Mesenchymal stem cell (in vitro differentiated cells and primary cell): ENCODE results near the gene GAP43.

ENCODE experiments used
- DNase-seq: peaks from one replicate; pipeline ENCODE4 v3.0.0-alpha.2; 2013
- H2AFZ ChIP-seq: one replicate; pipeline ENCODE4 v1.6.1; 2013; ENCODE audit warnings: low read depth, mild to moderate bottlenecking, control low read depth, inconsistent platforms, low read length, moderate library complexity
- H2AK5ac ChIP-seq: 2 replicates; pipeline ENCODE4 v1.6.1; 2013; ENCODE audit warnings: low read length, moderate library complexity, mild to moderate bottlenecking, inconsistent platforms; ENCODE audit not compliant: severe bottlenecking
- H2BK120ac ChIP-seq: one replicate; pipeline ENCODE4 v1.6.1; 2013; ENCODE audit warnings: low read depth, mild to moderate bottlenecking, inconsistent platforms, low read length, moderate library complexity
- H2BK12ac ChIP-seq, 2 experiments: one replicate each; pipeline ENCODE4 v1.6.1; 2013; ENCODE audit warnings: inconsistent platforms in 2 of 2, low read length in 2 of 2, mild to moderate bottlenecking in 2 of 2, moderate library complexity in 2 of 2, control low read depth in 1 of 2
- H2BK15ac ChIP-seq: one replicate; pipeline ENCODE4 v1.6.1; 2013; ENCODE audit warnings: mild to moderate bottlenecking, low read depth, inconsistent platforms; ENCODE audit not compliant: poor library complexity, severe bottlenecking
- H2BK5ac ChIP-seq: 2 replicates; pipeline ENCODE4 v1.6.1; 2013; ENCODE audit warnings: low read depth, mild to moderate bottlenecking, low read length, control low read depth, inconsistent platforms; ENCODE audit not compliant: poor library complexity, severe bottlenecking
- H3K14ac ChIP-seq, 2 experiments: one replicate each; pipeline ENCODE4 v1.6.1; 2013; ENCODE audit warnings: inconsistent platforms in 2 of 2, low read length in 2 of 2, control low read depth in 1 of 2, mild to moderate bottlenecking in 1 of 2, moderate library complexity in 1 of 2
- H3K18ac ChIP-seq, 2 experiments: one replicate each; pipeline ENCODE4 v1.6.1; 2013; ENCODE audit warnings: inconsistent platforms in 2 of 2, low read length in 2 of 2, control low read depth in 1 of 2, low read depth in 1 of 2, mild to moderate bottlenecking in 1 of 2
- H3K23ac ChIP-seq, 2 experiments: one replicate each; pipeline ENCODE4 v1.6.1; 2013; ENCODE audit warnings: inconsistent platforms in 2 of 2, low read length in 2 of 2, mild to moderate bottlenecking in 2 of 2, moderate library complexity in 2 of 2, control low read depth in 1 of 2
- H3K27ac ChIP-seq: 2 replicates; pipeline ENCODE4 v1.5.1; 2013; ENCODE audit warnings: mild to moderate bottlenecking, moderate library complexity, low read length, control low read depth, inconsistent platforms; ENCODE audit not compliant: poor library complexity, severe bottlenecking
- H3K27me3 ChIP-seq, 2 experiments: 2 replicates each; pipeline versions ENCODE4 v1.6.1 to v1.7.0; 2013; ENCODE audit warnings: low read length in 2 of 2, mild to moderate bottlenecking in 2 of 2, moderate library complexity in 2 of 2, control low read depth in 1 of 2, inconsistent platforms in 1 of 2; ENCODE audit not compliant: control insufficient read depth in 1 of 2, insufficient read depth in 1 of 2
- H3K36me3 ChIP-seq, 2 experiments: 2 replicates each; pipeline versions ENCODE4 v1.6.1 to v1.7.0; 2013; ENCODE audit warnings: low read length in 2 of 2, control low read depth in 1 of 2, inconsistent platforms in 1 of 2, low read depth in 1 of 2, mild to moderate bottlenecking in 1 of 2; ENCODE audit not compliant: insufficient read depth in 2 of 2, control insufficient read depth in 1 of 2
- H3K4ac ChIP-seq, 2 experiments: one replicate each; pipeline ENCODE4 v1.6.1; 2013; ENCODE audit warnings: inconsistent platforms in 2 of 2, low read length in 2 of 2, mild to moderate bottlenecking in 2 of 2, moderate library complexity in 2 of 2, control low read depth in 1 of 2, low read depth in 1 of 2
- H3K4me1 ChIP-seq: 2 replicates; pipeline ENCODE4 v1.6.1; 2013; ENCODE audit warnings: low read depth, low read length, control low read depth; ENCODE audit not compliant: control insufficient read depth, insufficient read depth
- H3K4me2 ChIP-seq: 2 replicates; pipeline ENCODE4 v1.6.1; 2013; ENCODE audit warnings: low read length, mild to moderate bottlenecking, inconsistent platforms; ENCODE audit not compliant: poor library complexity, severe bottlenecking
- H3K4me3 ChIP-seq, 2 experiments: 2 replicates each; pipeline versions ENCODE4 v1.5.1 to v1.7.0; 2013; ENCODE audit warnings: low read length in 2 of 2, mild to moderate bottlenecking in 2 of 2, control low read depth in 1 of 2, low read depth in 1 of 2; ENCODE audit not compliant: insufficient read depth in 1 of 2
- H3K79me1 ChIP-seq: replicated peaks from 2 replicates; pipeline ENCODE4 v1.6.1; 2013; ENCODE audit warnings: mild to moderate bottlenecking, control low read depth, low read length, inconsistent platforms; ENCODE audit not compliant: poor library complexity, severe bottlenecking
- H3K9ac ChIP-seq: 2 replicates; pipeline ENCODE4 v1.7.0; 2013; ENCODE audit warnings: mild to moderate bottlenecking, low read length, moderate library complexity
- H3K9me3 ChIP-seq: 2 replicates; pipeline ENCODE4 v1.7.0; 2013; ENCODE audit warnings: mild to moderate bottlenecking, low read length; ENCODE audit not compliant: control insufficient read depth
- H4K8ac ChIP-seq: one replicate; pipeline ENCODE4 v1.6.1; 2013; ENCODE audit warnings: inconsistent platforms, mild to moderate bottlenecking, low read length, moderate library complexity
- H4K91ac ChIP-seq: one replicate; pipeline ENCODE4 v1.6.1; 2013; ENCODE audit warnings: mild to moderate bottlenecking, low read length, inconsistent platforms
- WGBS: methylation state at CpG from one replicate; pipeline ENCODE4 v1.1.7; 2013; ENCODE audit warnings: mixed read lengths; 5-methylcytosine and 5-hydroxymethylcytosine counted together

GAP43 gene

DNA sequence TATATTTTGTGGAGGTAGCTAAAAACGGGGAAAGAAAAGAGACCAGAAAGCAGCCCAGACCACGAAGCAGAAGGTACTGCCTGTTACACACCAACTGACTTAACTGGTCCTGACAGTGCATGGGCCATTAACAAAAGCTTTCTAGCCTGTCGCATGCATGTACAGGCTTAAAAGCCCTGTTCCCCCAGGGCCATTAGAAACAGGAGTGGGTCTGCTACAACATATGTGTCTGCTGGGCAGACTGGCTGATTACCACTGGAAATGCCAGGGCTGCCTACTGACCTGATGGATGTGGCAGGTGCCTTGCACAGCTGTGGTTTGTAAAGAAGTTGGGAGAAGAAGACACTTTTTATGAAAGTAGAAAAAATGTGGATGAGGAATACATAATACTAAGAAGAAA is 137.4 kb downstream of the GAP43 start:
- Histone ChIP-seq H2BK5ac (no peak overlapping the region), H3K14ac (no peak overlapping the region), H2BK120ac (no peak overlapping the region), H3K9ac (no peak overlapping the region), H3K4ac (no peak overlapping the region), H3K79me1 (no peaks in the 10 kb centered on the region), H3K36me3 (no peaks in the 10 kb centered on the region), H2BK15ac (no peak overlapping the region), H2AK5ac (no peak overlapping the region), H2AFZ (peak overlapping the region; percentile 14), H3K4me2 (no peak overlapping the region), H3K4me3 (no peak overlapping the region), H4K8ac (no peak overlapping the region), H3K18ac (no peak overlapping the region), H2BK12ac (no peak overlapping the region), H3K27me3 (peaks cover 0 to 5% of the 10 kb centered on the region in 2 experiments), H3K23ac (no peak overlapping the region), H3K27ac (no peak overlapping the region), H4K91ac (no peak overlapping the region), H3K9me3 (no peaks in the 10 kb centered on the region), H3K4me1 (peaks cover 2% of the 10 kb centered on the region)
- DNase-seq = no peak
- 92% methylated on average over 3 of the region's 3 CpGs for WGBS

DNA sequence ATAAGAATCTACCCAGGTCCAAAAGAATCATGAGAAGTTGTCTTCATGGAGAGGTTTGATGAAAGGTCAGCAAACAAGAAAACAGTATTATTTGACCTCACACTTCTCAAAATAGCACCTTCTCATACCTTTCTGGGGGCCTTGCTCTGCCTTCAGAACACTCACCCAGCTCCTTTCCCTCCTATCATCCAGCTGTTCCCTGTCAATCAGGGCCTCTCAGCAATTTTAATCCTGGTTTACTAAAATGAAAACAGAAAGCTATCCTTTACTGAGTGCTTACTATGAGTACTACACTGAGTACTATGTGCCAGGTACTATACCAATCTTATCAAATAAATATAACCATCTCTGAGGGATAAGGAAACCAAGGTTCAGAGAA is 138.6 kb downstream of the GAP43 start:
- H3K4ac ChIP-seq = no peak overlapping the region
- no peak overlapping the region for H2BK15ac ChIP-seq
- H3K4me2 ChIP-seq = no peak overlapping the region
- no peak overlapping the region for H2AFZ ChIP-seq
- no peak overlapping the region for H4K91ac ChIP-seq
- no peaks in the 10 kb centered on the region for H3K79me1 ChIP-seq
- H3K4me1 ChIP-seq = peaks cover 2% of the 10 kb centered on the region
- H3K18ac ChIP-seq = no peak overlapping the region
- H3K27ac ChIP-seq = no peak overlapping the region
- no peak overlapping the region for H3K4me3 ChIP-seq
- H3K9ac ChIP-seq = no peak overlapping the region
- no peak overlapping the region for H3K14ac ChIP-seq
- no peak overlapping the region for H2AK5ac ChIP-seq
- no peaks in the 10 kb centered on the region for H3K36me3 ChIP-seq
- H2BK12ac ChIP-seq = no peak overlapping the region
- no peak overlapping the region for H3K23ac ChIP-seq
- H4K8ac ChIP-seq = no peak overlapping the region
- H2BK5ac ChIP-seq = no peak overlapping the region
- no peak overlapping the region for H2BK120ac ChIP-seq
- H3K9me3 ChIP-seq = no peaks in the 10 kb centered on the region
- DNase-seq = no peak
- H3K27me3 ChIP-seq = peaks cover 0 to 5% of the 10 kb centered on the region in 2 experiments

GRCh38 chr3:115766587-115767482 is 143.5 kb downstream of the GAP43 start:
- Histone ChIP-seq H2AK5ac (no peak overlapping the region), H3K27me3 (no peaks in the 10 kb centered on the region), H2BK5ac (no peak overlapping the region), H3K23ac (no peak overlapping the region), H3K4me1 (no peaks in the 10 kb centered on the region), H3K18ac (no peak overlapping the region), H3K14ac (no peak overlapping the region), H2AFZ (no peak overlapping the region), H2BK12ac (no peak overlapping the region), H2BK15ac (no peak overlapping the region), H4K91ac (no peak overlapping the region), H3K9me3 (no peaks in the 10 kb centered on the region), H3K4ac (no peak overlapping the region), H3K9ac (peak overlapping the region; percentile 42), H3K79me1 (no peaks in the 10 kb centered on the region), H3K36me3 (no peaks in the 10 kb centered on the region), H3K27ac (no peak overlapping the region), H3K4me3 (peak overlapping the region in 1 of 2 experiments; percentile 16), H2BK120ac (no peak overlapping the region), H3K4me2 (no peak overlapping the region), H4K8ac (no peak overlapping the region)
- DNase-seq = peak; percentile 68
- WGBS = 52% methylated on average over 5 of the region's 6 CpGs

GRCh38 chr3:115768661-115769060 is 145.4 kb downstream of the GAP43 start:
- H3K9ac ChIP-seq = no peak overlapping the region

More at GRCh38 chr3:115768661-115769060, 145.4 kb downstream of the GAP43 start:
- Histone ChIP-seq H3K27ac (no peak overlapping the region), H3K4me1 (no peaks in the 10 kb centered on the region), H3K4ac (no peak overlapping the region), H3K4me3 (no peak overlapping the region), H3K9me3 (no peaks in the 10 kb centered on the region), H3K4me2 (no peak overlapping the region), H3K23ac (no peak overlapping the region), H3K27me3 (no peaks in the 10 kb centered on the region), H2BK5ac (no peak overlapping the region), H2AK5ac (no peak overlapping the region), H4K91ac (no peak overlapping the region), H3K36me3 (no peaks in the 10 kb centered on the region), H3K14ac (no peak overlapping the region), H4K8ac (no peak overlapping the region), H2AFZ (no peak overlapping the region), H3K18ac (no peak overlapping the region), H2BK12ac (no peak overlapping the region), H3K79me1 (no peaks in the 10 kb centered on the region), H2BK120ac (no peak overlapping the region), H2BK15ac (no peak overlapping the region)
- 85% methylated on average over 3 of the region's 3 CpGs for WGBS
- DNase-seq = no peak
